ENCODE measurements around the gene KRT7. TPM values are rescaled to one million over a fixed set of nuclear protein-coding genes. Genes with fewer than 3 reads are reported as not detected.

KRT7 gene
- total RNA-seq, 1 donor from 2014 or later, result not detected

DNA sequence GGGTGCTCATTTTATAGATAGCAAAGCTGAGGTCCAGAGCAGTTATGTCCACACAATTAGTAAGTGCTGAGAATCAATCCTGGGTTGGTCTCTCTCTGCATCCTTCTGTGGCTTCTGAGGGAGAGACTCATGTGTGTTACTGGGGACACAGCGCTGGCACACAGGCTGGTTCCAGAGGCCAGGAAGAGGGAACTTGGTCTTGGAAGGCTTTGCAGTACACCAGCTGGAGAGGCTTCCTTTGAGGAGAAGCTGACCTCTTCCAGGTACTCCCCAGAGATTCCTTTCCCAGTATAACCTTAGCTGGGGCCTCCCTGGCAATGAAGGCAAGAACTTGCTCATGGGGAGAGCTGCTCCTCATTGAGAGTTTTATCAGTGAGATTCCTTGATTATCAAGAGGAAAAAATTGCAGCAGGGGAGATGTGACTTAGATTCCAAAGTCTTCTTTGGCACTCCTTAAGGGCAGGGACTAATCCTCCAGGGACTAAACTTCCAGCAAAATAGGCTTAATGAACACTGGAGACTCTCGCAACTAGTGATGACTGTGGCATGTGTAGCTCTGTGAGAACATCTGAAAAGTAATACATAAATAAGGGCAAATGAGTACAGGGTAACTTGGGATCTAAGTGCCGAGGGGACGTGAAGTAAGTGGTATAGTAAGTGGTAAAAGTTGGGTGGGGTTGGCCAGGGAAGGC lies 27.3 kb upstream of the KRT7 start:
- Histone ChIP-seq H3K9ac (ENCODE audit: low read depth in 1 of 3, low read length in 3 of 3) (no peak overlapping the region), H3K4me1 (ENCODE audit: control insufficient read depth in 3 of 3, insufficient read depth in 3 of 3, low read length in 3 of 3) (peaks cover 35 to 41% (median 37%) of the 10 kb centered on the region in 3 donors), H3K27me3 (ENCODE audit: control insufficient read depth in 3 of 3, insufficient read depth in 3 of 3, low read length in 3 of 3) (peaks cover 0 to 8% (median 0%) of the 10 kb centered on the region in 3 donors), H3K27ac (ENCODE audit: low read depth, low read length) (no peak overlapping the region), H3K36me3 (ENCODE audit: control insufficient read depth in 3 of 3, insufficient read depth in 3 of 3, low read length in 3 of 3) (no peaks in the 10 kb centered on the region), H3K9me3 (ENCODE audit: control insufficient read depth in 3 of 3, low read length in 3 of 3) (no peaks in the 10 kb centered on the region), H3K4me3 (ENCODE audit: low read length in 3 of 3) (no peak overlapping the region)

DNA sequence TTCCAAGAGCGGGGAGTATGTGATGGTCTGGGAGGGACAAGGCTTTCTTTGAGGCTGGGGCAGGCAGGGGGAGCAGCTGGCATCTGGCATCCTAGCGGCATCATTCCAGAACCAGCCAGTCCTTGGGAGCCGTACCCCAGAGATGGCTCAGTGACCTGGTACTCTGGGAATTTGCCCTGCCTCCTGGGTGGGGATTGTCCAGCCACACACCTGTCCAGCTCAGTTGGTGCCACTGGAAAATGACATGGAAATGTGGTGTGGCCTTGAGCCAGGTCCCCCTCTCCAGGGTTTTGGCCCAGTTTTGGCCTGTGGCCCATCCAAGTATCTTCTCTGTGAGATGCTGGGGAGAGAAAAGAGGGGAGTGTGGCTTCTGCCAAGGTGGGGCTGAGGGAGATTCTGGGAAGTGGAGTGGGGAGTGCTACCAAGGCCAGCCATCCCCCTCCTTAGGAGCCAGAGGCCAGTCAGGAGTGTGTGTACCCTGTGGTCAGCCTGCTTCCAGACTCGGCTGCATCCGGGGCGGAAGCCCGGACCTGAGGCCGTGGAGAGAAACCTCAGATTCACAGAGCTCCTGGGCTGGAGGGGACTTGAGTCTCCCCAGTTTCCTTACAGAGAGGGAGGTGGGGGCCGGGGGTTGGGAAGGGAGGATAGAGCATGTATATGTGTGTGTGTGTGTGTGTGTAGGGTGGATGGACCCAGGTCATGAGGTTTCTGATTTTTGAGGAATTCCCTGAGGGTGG lies 26.6 kb upstream of the KRT7 start:
- H3K9me3 ChIP-seq (ENCODE audit: control insufficient read depth in 3 of 3, low read length in 3 of 3), result no peaks in the 10 kb centered on the region
- H3K27me3 ChIP-seq (ENCODE audit: control insufficient read depth in 3 of 3, insufficient read depth in 3 of 3, low read length in 3 of 3), result peaks cover 0 to 8% (median 0%) of the 10 kb centered on the region in 3 donors
- H3K27ac ChIP-seq (ENCODE audit: low read depth, low read length), result no peak overlapping the region
- peaks cover 35 to 41% (median 37%) of the 10 kb centered on the region in 3 donors for H3K4me1 ChIP-seq (ENCODE audit: control insufficient read depth in 3 of 3, insufficient read depth in 3 of 3, low read length in 3 of 3)
- H3K9ac ChIP-seq (ENCODE audit: low read depth in 1 of 3, low read length in 3 of 3), result no peak overlapping the region
- no peak overlapping the region for H3K4me3 ChIP-seq (ENCODE audit: low read length in 3 of 3)
- H3K36me3 ChIP-seq (ENCODE audit: control insufficient read depth in 3 of 3, insufficient read depth in 3 of 3, low read length in 3 of 3), result no peaks in the 10 kb centered on the region

DNA sequence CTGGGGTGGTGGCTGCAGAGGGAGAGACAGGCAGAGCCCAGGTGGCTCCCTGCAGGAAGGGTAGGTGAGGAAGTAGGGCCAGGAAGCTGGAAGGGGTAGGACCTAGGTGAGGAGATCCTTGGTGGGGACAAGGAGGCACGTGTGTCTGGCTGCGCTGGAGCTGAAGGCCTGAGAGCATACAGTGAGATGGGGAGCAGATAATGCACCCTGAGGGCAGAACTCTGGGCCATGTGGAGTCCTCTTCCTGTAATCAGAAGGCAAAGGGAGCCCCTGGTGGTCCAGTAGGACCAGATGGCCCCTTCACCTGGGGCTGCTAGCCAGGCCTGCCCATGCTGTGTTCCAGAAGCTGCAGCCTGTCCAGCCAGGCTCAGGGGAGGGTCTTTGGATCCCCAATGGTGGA lies 25.9 kb upstream of the KRT7 start:
- Histone ChIP-seq H3K27ac (ENCODE audit: low read depth, low read length) (no peak overlapping the region), H3K4me3 (ENCODE audit: low read length in 3 of 3) (no peak overlapping the region), H3K9ac (ENCODE audit: low read depth in 1 of 3, low read length in 3 of 3) (no peak overlapping the region), H3K27me3 (ENCODE audit: control insufficient read depth in 3 of 3, insufficient read depth in 3 of 3, low read length in 3 of 3) (peaks cover 0 to 8% (median 0%) of the 10 kb centered on the region in 3 donors), H3K36me3 (ENCODE audit: control insufficient read depth in 3 of 3, insufficient read depth in 3 of 3, low read length in 3 of 3) (no peaks in the 10 kb centered on the region), H3K9me3 (ENCODE audit: control insufficient read depth in 3 of 3, low read length in 3 of 3) (no peaks in the 10 kb centered on the region), H3K4me1 (ENCODE audit: control insufficient read depth in 3 of 3, insufficient read depth in 3 of 3, low read length in 3 of 3) (peaks cover 34 to 40% (median 36%) of the 10 kb centered on the region in 3 donors)

DNA sequence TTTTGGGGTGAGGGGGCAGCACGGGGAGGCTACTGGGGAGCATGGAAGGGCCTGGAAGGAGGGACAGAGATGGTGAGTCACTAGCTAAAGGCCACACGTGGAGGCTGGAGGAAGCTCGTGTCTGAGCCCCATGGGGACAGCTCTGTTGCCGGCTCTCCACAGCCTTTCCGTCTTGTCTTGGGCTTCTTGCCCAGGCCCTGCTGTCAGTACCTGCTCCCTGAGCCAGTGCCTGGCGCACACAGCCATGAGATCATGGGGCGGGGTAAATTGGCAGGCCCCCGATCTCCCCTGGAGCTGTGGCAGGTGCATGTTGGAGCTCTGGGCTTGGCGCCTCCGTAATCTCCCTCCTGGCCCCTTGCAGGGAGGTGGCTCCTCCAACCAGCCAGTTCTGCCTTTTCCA lies 25.1 kb upstream of the KRT7 start:
- no peaks in the 10 kb centered on the region for H3K9me3 ChIP-seq (ENCODE audit: control insufficient read depth in 3 of 3, low read length in 3 of 3)
- no peak overlapping the region for H3K4me3 ChIP-seq (ENCODE audit: low read length in 3 of 3)
- H3K27me3 ChIP-seq (ENCODE audit: control insufficient read depth in 3 of 3, insufficient read depth in 3 of 3, low read length in 3 of 3), result peaks cover 0 to 7% (median 0%) of the 10 kb centered on the region in 3 donors
- peaks cover 29 to 36% (median 30%) of the 10 kb centered on the region in 3 donors for H3K4me1 ChIP-seq (ENCODE audit: control insufficient read depth in 3 of 3, insufficient read depth in 3 of 3, low read length in 3 of 3)
- H3K9ac ChIP-seq (ENCODE audit: low read depth in 1 of 3, low read length in 3 of 3), result peak overlapping the region in 2 of 3 donors; percentile 3 to 50
- no peaks in the 10 kb centered on the region for H3K36me3 ChIP-seq (ENCODE audit: control insufficient read depth in 3 of 3, insufficient read depth in 3 of 3, low read length in 3 of 3)
- no peak overlapping the region for H3K27ac ChIP-seq (ENCODE audit: low read depth, low read length)

DNA sequence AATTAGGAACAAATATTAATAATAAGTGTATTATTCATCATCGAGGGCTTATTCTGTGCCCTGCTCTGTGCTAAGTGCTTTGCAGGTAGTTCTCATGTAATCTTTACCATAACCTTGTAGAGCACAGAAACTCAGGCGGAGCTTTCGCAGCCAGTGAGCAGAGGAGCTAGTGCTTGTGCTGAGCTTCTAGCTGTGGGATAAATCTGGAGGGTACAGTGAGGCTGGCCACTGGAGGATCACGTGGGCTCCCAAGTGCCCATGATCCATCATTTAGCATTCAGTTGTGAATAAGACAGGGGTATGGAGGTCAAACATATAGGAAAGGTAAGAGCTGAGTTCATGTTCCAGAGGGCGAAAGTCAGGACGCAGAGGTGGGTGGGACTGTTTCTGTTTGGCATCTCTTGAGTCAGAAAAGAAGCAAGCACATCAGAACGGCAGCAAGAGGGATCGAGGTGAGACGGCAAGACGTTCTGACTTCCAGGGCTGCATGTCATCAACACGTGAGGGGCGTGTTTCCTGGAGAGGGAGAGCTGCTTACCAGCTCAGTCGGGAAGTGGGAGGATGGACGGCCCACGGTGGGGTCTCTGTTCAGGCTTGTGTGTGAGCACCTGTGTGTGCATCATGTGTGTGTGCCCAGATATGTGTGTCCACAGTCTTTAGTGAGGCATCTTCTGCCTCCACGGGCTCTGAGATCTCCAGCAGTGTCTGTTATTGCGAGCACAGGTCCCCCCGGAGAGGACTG lies 24.4 kb upstream of the KRT7 start:
- no peak overlapping the region for H3K27ac ChIP-seq (ENCODE audit: low read depth, low read length)
- H3K4me3 ChIP-seq (ENCODE audit: low read length in 3 of 3), result no peak overlapping the region
- H3K4me1 ChIP-seq (ENCODE audit: control insufficient read depth in 3 of 3, insufficient read depth in 3 of 3, low read length in 3 of 3), result peaks cover 24 to 31% (median 27%) of the 10 kb centered on the region in 3 donors
- H3K9me3 ChIP-seq (ENCODE audit: control insufficient read depth in 3 of 3, low read length in 3 of 3), result no peaks in the 10 kb centered on the region
- H3K27me3 ChIP-seq (ENCODE audit: control insufficient read depth in 3 of 3, insufficient read depth in 3 of 3, low read length in 3 of 3), result peaks cover 0 to under 1% (median 0%) of the 10 kb centered on the region in 3 donors
- H3K9ac ChIP-seq (ENCODE audit: low read depth in 1 of 3, low read length in 3 of 3), result no peak overlapping the region
- no peaks in the 10 kb centered on the region for H3K36me3 ChIP-seq (ENCODE audit: control insufficient read depth in 3 of 3, insufficient read depth in 3 of 3, low read length in 3 of 3)

DNA sequence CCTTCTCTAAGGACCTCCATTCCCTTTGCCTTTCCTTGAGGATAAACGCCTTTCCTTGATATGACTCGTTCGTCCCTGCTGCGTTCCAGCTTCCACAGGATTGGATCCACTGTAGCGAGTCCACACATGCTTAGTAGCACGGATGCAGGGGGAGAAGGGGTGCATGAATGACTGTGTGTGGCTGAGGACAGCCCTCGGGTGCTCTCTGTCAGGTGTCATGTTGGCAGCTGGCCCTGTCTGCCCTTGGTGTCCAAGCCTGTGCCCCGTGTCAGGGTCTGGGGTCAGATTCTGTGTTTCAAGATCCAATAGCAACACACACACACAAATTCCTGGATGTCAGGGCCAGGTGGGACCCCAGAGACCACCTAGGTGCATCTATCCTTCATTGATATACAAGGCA lies 23.7 kb upstream of the KRT7 start:
- Histone ChIP-seq H3K9ac (ENCODE audit: low read depth in 1 of 3, low read length in 3 of 3) (no peak overlapping the region), H3K27ac (ENCODE audit: low read depth, low read length) (no peak overlapping the region), H3K27me3 (ENCODE audit: control insufficient read depth in 3 of 3, insufficient read depth in 3 of 3, low read length in 3 of 3) (no peaks in the 10 kb centered on the region), H3K4me1 (ENCODE audit: control insufficient read depth in 3 of 3, insufficient read depth in 3 of 3, low read length in 3 of 3) (peaks cover 22 to 31% (median 29%) of the 10 kb centered on the region in 3 donors), H3K4me3 (ENCODE audit: low read length in 3 of 3) (no peak overlapping the region), H3K36me3 (ENCODE audit: control insufficient read depth in 3 of 3, insufficient read depth in 3 of 3, low read length in 3 of 3) (no peaks in the 10 kb centered on the region), H3K9me3 (ENCODE audit: control insufficient read depth in 3 of 3, low read length in 3 of 3) (no peaks in the 10 kb centered on the region)

DNA sequence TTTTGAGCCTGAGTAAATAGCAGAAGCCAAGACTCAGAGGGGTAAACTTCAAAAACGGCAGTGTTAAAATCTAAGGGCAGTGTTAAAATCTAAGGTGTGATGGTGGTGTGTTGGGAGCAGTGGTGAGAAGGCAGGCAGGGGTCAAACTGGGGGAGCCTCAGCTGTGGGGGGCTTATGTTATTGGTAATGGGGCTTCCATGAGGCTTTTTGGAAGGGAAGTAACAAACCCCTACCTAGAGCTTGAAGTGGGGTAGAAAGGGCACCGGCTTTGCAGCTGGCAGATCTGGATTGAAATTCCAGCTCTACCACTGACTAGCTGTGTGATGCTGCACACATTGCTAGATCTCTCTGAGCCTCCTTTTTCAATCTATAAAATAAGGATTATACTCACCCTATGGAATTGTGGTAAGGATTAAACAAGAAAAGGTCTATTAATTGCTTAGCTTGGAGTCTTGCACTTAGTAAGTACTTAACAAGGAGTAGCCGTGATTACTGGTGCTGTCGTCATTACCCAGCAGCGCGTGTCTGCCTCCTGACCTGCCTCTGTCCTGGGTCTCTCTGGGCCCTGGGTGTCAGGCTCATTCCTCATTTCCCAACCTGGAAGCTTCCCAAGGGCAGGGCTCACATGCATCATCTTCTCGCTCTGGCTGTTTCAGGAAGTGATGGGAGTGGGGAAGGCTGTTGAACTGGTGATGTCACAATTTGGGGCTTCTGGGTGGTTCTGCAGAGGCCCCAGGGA lies 22.7 kb upstream of the KRT7 start:
- Histone ChIP-seq H3K27me3 (ENCODE audit: control insufficient read depth in 3 of 3, insufficient read depth in 3 of 3, low read length in 3 of 3) (no peaks in the 10 kb centered on the region), H3K9ac (ENCODE audit: low read depth in 1 of 3, low read length in 3 of 3) (no peak overlapping the region), H3K4me1 (ENCODE audit: control insufficient read depth in 3 of 3, insufficient read depth in 3 of 3, low read length in 3 of 3) (peaks cover 22 to 32% (median 30%) of the 10 kb centered on the region in 3 donors), H3K4me3 (ENCODE audit: low read length in 3 of 3) (no peak overlapping the region), H3K36me3 (ENCODE audit: control insufficient read depth in 3 of 3, insufficient read depth in 3 of 3, low read length in 3 of 3) (no peaks in the 10 kb centered on the region), H3K27ac (ENCODE audit: low read depth, low read length) (no peak overlapping the region), H3K9me3 (ENCODE audit: control insufficient read depth in 3 of 3, low read length in 3 of 3) (no peaks in the 10 kb centered on the region)

DNA sequence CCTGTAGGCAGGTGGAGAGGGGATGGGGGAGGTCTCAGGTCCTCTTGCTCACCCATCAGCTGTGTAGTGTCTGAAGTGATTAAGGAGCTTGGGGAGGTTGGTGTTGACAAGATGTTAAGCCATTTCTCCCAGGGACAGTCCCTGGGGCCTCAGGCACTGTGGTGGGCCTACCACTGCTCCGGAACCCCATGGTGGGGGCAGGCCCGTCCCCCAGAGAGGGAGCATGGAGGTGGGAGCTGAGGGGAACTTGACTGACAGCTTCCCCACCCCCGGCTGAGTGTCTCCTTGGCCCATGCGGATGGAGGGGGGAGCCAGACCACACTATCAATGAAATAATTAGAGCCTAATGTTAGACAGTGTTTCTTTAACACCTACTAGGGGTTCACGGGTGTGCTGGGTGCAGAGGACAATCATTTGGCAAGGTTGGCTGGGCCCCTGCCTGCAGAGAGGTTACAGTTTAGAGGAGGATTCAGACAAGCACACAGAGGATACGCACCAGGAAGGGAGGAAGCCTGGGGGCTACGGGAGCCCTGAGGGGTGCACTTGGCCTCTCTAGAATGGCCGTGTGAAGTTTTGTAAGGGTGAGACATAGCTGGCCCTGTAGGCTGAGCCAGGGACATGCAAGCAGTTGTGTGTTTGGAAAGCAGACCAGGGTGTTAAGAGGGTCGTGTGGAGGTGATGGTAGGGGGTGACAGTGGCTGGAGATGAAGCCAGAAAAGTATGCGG lies 22.0 kb upstream of the KRT7 start:
- no peaks in the 10 kb centered on the region for H3K9me3 ChIP-seq (ENCODE audit: control insufficient read depth in 3 of 3, low read length in 3 of 3)
- no peak overlapping the region for H3K4me3 ChIP-seq (ENCODE audit: low read length in 3 of 3)
- no peaks in the 10 kb centered on the region for H3K36me3 ChIP-seq (ENCODE audit: control insufficient read depth in 3 of 3, insufficient read depth in 3 of 3, low read length in 3 of 3)
- peaks cover 23 to 37% (median 32%) of the 10 kb centered on the region in 3 donors for H3K4me1 ChIP-seq (ENCODE audit: control insufficient read depth in 3 of 3, insufficient read depth in 3 of 3, low read length in 3 of 3)
- no peak overlapping the region for H3K9ac ChIP-seq (ENCODE audit: low read depth in 1 of 3, low read length in 3 of 3)
- no peak overlapping the region for H3K27ac ChIP-seq (ENCODE audit: low read depth, low read length)
- H3K27me3 ChIP-seq (ENCODE audit: control insufficient read depth in 3 of 3, insufficient read depth in 3 of 3, low read length in 3 of 3), result no peaks in the 10 kb centered on the region
